GM21529 (cell line): ENCODE data around the gene GHITM.
"Not testable (repeated sequence)": the region's sequence is repeated elsewhere in the genome, so short reads cannot be mapped to it uniquely, and the experiment has no call there.

ENCODE experiments used
- ATAC-seq: cut with Tn5 transposase; IDR thresholded peaks from one replicate; pipeline ENCODE4 v1.9.1; 2021; ENCODE audit not compliant: unreplicated experiment

GHITM gene

GRCh38 chr10:84147347-84147746 is 8.0 kb downstream of the GHITM start:
- no peak for ATAC-seq

- ATAC-seq, result peak; percentile 66
Observed at GRCh38 chr10:84148006-84148597, 8.8 kb downstream of the GHITM start.

DNA sequence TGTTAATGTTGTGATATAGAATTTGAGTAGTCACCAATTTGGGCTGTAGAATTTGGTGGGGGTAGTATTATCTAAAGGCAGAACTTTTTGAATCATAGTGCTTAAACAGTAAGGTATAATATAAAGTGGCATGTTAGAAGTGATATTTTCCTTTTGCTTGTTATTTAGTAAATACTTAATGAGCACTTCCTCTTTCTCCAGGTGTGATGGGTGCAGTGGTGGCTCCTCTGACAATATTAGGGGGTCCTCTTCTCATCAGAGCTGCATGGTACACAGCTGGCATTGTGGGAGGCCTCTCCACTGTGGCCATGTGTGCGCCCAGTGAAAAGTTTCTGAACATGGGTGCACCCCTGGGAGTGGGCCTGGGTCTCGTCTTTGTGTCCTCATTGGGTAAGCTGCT is 10.5 kb downstream of the GHITM start:
- no peak for ATAC-seq

GRCh38 chr10:84152769-84153168 is 13.5 kb downstream of the GHITM start:
- no peak for ATAC-seq

DNA sequence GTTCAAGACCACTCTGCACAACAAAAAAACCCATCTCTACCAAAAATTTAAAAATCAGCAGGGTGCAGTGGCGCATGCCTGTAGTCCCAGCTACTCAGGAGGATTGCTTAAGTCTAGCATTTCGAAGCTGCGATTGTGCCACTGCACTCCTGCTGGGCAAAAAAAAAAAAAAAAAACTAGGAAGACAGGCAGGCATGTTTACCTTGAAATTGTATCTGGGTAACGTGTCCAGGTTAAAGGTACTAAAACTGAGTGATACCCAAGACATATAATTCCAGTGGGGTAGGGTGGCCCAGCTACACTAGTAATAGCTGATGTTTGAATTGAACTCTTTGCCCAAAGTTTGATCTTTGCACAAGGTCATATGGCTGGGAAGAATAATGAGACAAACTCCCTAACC is 16.2 kb downstream of the GHITM start:
- ATAC-seq, result no peak

GRCh38 chr10:84156009-84156408 is 16.7 kb downstream of the GHITM start:
- ATAC-seq, result no peak

- ATAC-seq, result peak; percentile 80
Observed at GRCh38 chr10:84156768-84157167, 17.5 kb downstream of the GHITM start.

- ATAC-seq, result no peak
Observed at GRCh38 chr10:84158061-84158460, 18.8 kb downstream of the GHITM start.

DNA sequence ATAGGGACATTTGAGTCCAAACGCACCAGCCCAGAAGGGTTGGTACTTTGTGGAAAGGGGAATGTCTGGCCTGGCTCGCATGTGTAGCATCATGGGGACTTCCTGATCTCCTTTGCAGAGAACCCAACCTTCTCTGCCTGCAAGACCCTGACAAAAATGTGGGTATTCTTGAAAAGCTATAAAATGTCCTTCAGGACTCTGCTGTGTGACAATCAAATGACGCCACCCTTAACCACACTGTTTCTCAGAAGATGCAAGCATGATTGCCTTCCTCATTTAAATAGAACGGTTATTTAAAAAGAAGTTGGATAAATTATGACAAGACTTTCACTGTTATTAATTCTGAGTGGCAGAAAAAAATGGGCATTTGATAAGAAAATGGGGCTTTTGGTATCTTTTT is 19.2 kb downstream of the GHITM start:
- ATAC-seq, result no peak

GRCh38 chr10:84159076-84159685 is 19.9 kb downstream of the GHITM start:
- no peak for ATAC-seq

DNA sequence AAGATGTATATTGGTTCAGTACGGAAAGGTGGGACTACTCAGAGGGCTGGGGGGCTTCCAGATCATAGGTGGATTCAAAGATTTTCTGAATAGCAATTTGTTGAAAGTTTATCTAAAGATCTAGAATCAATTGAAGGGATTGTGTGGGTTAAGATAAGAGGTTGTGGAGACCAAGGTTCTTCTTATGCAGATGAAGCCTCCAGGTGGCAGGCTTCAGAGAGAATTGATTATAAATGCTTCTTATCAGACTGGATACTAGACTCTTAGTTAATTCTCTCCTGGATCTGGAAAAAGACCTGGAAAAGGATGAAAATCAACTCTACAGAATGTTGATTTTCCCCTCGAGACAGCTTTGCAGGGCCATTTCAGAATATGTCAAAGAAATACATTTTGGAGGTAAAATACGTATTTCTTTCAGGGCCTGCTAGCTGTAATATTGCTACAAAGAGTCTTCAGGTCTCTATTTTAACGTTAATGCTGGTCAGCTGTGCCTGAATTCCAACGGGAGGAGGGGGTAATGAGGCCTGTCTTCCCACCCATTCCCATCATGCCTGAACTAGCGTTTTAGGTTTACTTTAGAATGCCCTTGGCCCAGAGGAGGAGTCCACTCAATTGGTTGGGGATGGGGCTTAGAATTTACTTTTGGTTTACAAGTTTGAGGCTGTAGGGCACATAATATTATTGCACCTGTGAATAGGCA is 21.5 kb downstream of the GHITM start:
- ATAC-seq, result no peak

GRCh38 chr10:84163996-84164395 is 24.7 kb downstream of the GHITM start:
- no peak for ATAC-seq

- no peak for ATAC-seq
Observed at GRCh38 chr10:84164442-84164841, 25.1 kb downstream of the GHITM start.

- no peak for ATAC-seq
Observed at GRCh38 chr10:84166620-84167288, 27.4 kb downstream of the GHITM start.

DNA sequence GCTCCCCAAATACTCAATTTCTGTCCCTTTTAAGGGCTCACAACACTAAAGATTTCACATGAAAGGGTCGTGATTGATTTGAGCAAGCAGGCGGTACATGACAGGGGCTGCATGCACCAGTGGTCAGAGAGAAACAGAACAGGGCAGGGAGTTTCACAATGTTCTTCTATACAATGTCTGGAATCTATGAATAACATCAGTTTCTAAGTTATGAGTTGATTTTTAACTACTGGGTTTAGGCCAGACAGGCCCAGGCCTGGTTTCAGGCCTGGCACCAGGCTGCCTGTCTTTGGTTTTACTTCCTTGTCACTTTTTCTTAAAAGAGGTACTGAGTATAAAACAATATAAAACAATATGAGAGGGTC is 28.0 kb downstream of the GHITM start:
- ATAC-seq, result not testable (repeated sequence)

- ATAC-seq, result not testable (repeated sequence)
Observed at GRCh38 chr10:84168382-84168781, 29.1 kb downstream of the GHITM start.

- not testable (repeated sequence) for ATAC-seq
Observed at GRCh38 chr10:84171237-84171636, 31.9 kb downstream of the GHITM start.

GRCh38 chr10:84171700-84172466 is 32.6 kb downstream of the GHITM start:
- ATAC-seq, result peak; percentile 28

DNA sequence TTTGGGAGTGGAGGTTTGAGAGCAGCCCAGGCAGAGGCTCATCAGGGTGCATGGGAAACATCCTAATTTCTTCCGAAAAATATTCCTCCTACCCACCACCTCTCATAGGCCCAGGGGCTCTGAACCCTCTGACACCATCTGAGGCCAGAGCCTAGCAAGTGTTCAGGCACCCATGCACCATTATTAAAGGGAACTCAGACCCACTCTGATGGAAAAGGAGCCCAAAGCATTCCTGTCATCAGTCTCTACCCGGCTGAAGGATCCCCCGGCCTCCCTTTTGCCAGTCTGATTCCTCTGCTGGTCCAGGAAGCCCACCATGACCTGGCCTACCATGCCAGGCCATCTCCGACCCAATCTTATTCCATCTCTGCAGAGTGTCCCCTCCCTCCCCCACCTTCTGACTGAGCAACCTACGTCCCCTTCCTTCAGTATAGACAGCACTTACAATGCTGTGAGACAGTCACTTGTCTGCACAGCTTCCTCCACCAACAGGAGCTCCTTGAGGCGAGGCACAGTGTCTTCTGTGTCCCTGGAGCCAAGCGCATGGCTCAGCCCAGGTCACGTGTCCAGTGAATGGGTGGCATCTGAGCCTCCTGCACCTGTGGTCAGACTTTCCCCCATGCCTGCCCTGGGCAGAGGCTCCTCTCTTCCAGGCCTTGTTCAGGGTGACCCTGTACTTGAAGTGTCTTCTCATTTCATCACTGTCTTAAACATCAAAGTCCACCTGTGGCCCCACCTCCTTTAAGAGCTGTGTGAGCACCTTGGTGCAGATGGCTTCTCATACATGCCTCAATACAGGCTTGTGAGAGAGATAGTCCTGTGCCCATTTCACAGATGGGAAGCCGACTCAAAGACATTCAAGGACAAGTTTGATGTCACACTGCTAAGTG is 33.4 kb downstream of the GHITM start:
- peak; percentile 53 for ATAC-seq

- ATAC-seq, result peak; percentile 37
Observed at GRCh38 chr10:84173501-84173929, 34.2 kb downstream of the GHITM start, which contains the start of gene GPR15LG. Gene GPR15LG (plus strand): TSS chr10:84173801. CDS start chr10:84173852, 51 bp downstream.
